ENCODE data around the gene TMEM107.

The TMEM107 gene

GRCh38 chr17:8137645-8138373, 38.4 kb downstream of the TMEM107 start:
- Histone ChIP-seq H3K27me3 (ENCODE audit: low read depth, low read length) (no peaks in the 10 kb centered on the region), H3K27ac (ENCODE audit: low read length) (peak overlapping the region; percentile 80), H3K36me3 (ENCODE audit: control insufficient read depth in 1 of 2, insufficient read depth in 2 of 2, low read length in 2 of 2) (peaks cover 32 to 35% of the 10 kb centered on the region in 2 donors), H3K4me1 (ENCODE audit: control insufficient read depth in 1 of 2, insufficient read depth in 2 of 2, low read length in 2 of 2) (peaks cover 0 to 22% of the 10 kb centered on the region in 2 donors), H3K9me3 (ENCODE audit: control insufficient read depth in 1 of 2, low read length in 2 of 2) (no peaks in the 10 kb centered on the region), H3K4me3 (ENCODE audit: low read depth in 1 of 2, low read length in 2 of 2) (peak overlapping the region; percentile 30 to 43)

- no peak overlapping the region for H3K4me3 ChIP-seq (ENCODE audit: low read depth in 1 of 2, low read length in 2 of 2)
- no peak overlapping the region for H3K27ac ChIP-seq (ENCODE audit: low read length)
- peaks cover 0 to 7% of the 10 kb centered on the region in 2 donors for H3K4me1 ChIP-seq (ENCODE audit: control insufficient read depth in 1 of 2, insufficient read depth in 2 of 2, low read length in 2 of 2)
- no peaks in the 10 kb centered on the region for H3K9me3 ChIP-seq (ENCODE audit: control insufficient read depth in 1 of 2, low read length in 2 of 2)
- no peaks in the 10 kb centered on the region for H3K27me3 ChIP-seq (ENCODE audit: low read depth, low read length)
- H3K36me3 ChIP-seq (ENCODE audit: control insufficient read depth in 1 of 2, insufficient read depth in 2 of 2, low read length in 2 of 2): no peaks in the 10 kb centered on the region
Measured at GRCh38 chr17:8133941-8134340, 42.2 kb downstream of the TMEM107 start.

GRCh38 chr17:8133399-8133798, 42.8 kb downstream of the TMEM107 start:
- peaks cover 0 to 7% of the 10 kb centered on the region in 2 donors for H3K4me1 ChIP-seq (ENCODE audit: control insufficient read depth in 1 of 2, insufficient read depth in 2 of 2, low read length in 2 of 2)
- no peak overlapping the region for H3K4me3 ChIP-seq (ENCODE audit: low read depth in 1 of 2, low read length in 2 of 2)
- no peaks in the 10 kb centered on the region for H3K9me3 ChIP-seq (ENCODE audit: control insufficient read depth in 1 of 2, low read length in 2 of 2)
- H3K27me3 ChIP-seq (ENCODE audit: low read depth, low read length): no peaks in the 10 kb centered on the region
- no peaks in the 10 kb centered on the region for H3K36me3 ChIP-seq (ENCODE audit: control insufficient read depth in 1 of 2, insufficient read depth in 2 of 2, low read length in 2 of 2)
- no peak overlapping the region for H3K27ac ChIP-seq (ENCODE audit: low read length)

GRCh38 chr17:8131844-8132441, 44.2 kb downstream of the TMEM107 start:
- no peak overlapping the region for H3K4me3 ChIP-seq (ENCODE audit: low read depth in 1 of 2, low read length in 2 of 2)
- peaks cover 3% of the 10 kb centered on the region for H3K27me3 ChIP-seq (ENCODE audit: low read depth, low read length)
- no peaks in the 10 kb centered on the region for H3K36me3 ChIP-seq (ENCODE audit: control insufficient read depth in 1 of 2, insufficient read depth in 2 of 2, low read length in 2 of 2)

GRCh38 chr17:8128125-8128784, 47.9 kb downstream of the TMEM107 start:
- H3K9me3 ChIP-seq (ENCODE audit: control insufficient read depth in 1 of 2, low read length in 2 of 2): no peaks in the 10 kb centered on the region
- H3K27me3 ChIP-seq (ENCODE audit: low read depth, low read length): peaks cover 22% of the 10 kb centered on the region
- H3K27ac ChIP-seq (ENCODE audit: low read length): no peak overlapping the region
- H3K36me3 ChIP-seq (ENCODE audit: control insufficient read depth in 1 of 2, insufficient read depth in 2 of 2, low read length in 2 of 2): no peaks in the 10 kb centered on the region
- H3K4me1 ChIP-seq (ENCODE audit: control insufficient read depth in 1 of 2, insufficient read depth in 2 of 2, low read length in 2 of 2): peaks cover 13 to 36% of the 10 kb centered on the region in 2 donors
- no peak overlapping the region for H3K4me3 ChIP-seq (ENCODE audit: low read depth in 1 of 2, low read length in 2 of 2)

More at GRCh38 chr17:8131844-8132441, 44.2 kb downstream of the TMEM107 start:
- Histone ChIP-seq H3K4me1 (ENCODE audit: control insufficient read depth in 1 of 2, insufficient read depth in 2 of 2, low read length in 2 of 2) (peaks cover 0 to 4% of the 10 kb centered on the region in 2 donors), H3K9me3 (ENCODE audit: control insufficient read depth in 1 of 2, low read length in 2 of 2) (no peaks in the 10 kb centered on the region), H3K27ac (ENCODE audit: low read length) (no peak overlapping the region)

GRCh38 chr17:8126491-8127066, 49.6 kb downstream of the TMEM107 start:
- H3K27ac ChIP-seq (ENCODE audit: low read length): no peak overlapping the region
- peaks cover 13 to 52% of the 10 kb centered on the region in 2 donors for H3K4me1 ChIP-seq (ENCODE audit: control insufficient read depth in 1 of 2, insufficient read depth in 2 of 2, low read length in 2 of 2)

GRCh38 chr17:8125947-8126490, 50.2 kb downstream of the TMEM107 start:
- Histone ChIP-seq H3K27ac (ENCODE audit: low read length) (no peak overlapping the region), H3K4me3 (ENCODE audit: low read depth in 1 of 2, low read length in 2 of 2) (peak overlapping the region; percentile 72 to 81), H3K36me3 (ENCODE audit: control insufficient read depth in 1 of 2, insufficient read depth in 2 of 2, low read length in 2 of 2) (no peaks in the 10 kb centered on the region), H3K9me3 (ENCODE audit: control insufficient read depth in 1 of 2, low read length in 2 of 2) (no peaks in the 10 kb centered on the region), H3K27me3 (ENCODE audit: low read depth, low read length) (peaks cover 31% of the 10 kb centered on the region), H3K4me1 (ENCODE audit: control insufficient read depth in 1 of 2, insufficient read depth in 2 of 2, low read length in 2 of 2) (peaks cover 13 to 58% of the 10 kb centered on the region in 2 donors)

More at GRCh38 chr17:8126491-8127066, 49.6 kb downstream of the TMEM107 start:
- Histone ChIP-seq H3K27me3 (ENCODE audit: low read depth, low read length) (peaks cover 31% of the 10 kb centered on the region), H3K36me3 (ENCODE audit: control insufficient read depth in 1 of 2, insufficient read depth in 2 of 2, low read length in 2 of 2) (no peaks in the 10 kb centered on the region), H3K9me3 (ENCODE audit: control insufficient read depth in 1 of 2, low read length in 2 of 2) (no peaks in the 10 kb centered on the region), H3K4me3 (ENCODE audit: low read depth in 1 of 2, low read length in 2 of 2) (peak overlapping the region; percentile 72 to 81)

- H3K27me3 ChIP-seq (ENCODE audit: low read depth, low read length): peaks cover 31% of the 10 kb centered on the region
- H3K4me1 ChIP-seq (ENCODE audit: control insufficient read depth in 1 of 2, insufficient read depth in 2 of 2, low read length in 2 of 2): peaks cover 14 to 63% of the 10 kb centered on the region in 2 donors
- no peaks in the 10 kb centered on the region for H3K9me3 ChIP-seq (ENCODE audit: control insufficient read depth in 1 of 2, low read length in 2 of 2)
- H3K36me3 ChIP-seq (ENCODE audit: control insufficient read depth in 1 of 2, insufficient read depth in 2 of 2, low read length in 2 of 2): no peaks in the 10 kb centered on the region
- peak overlapping the region; percentile 72 to 81 for H3K4me3 ChIP-seq (ENCODE audit: low read depth in 1 of 2, low read length in 2 of 2)
- H3K27ac ChIP-seq (ENCODE audit: low read length): no peak overlapping the region
Measured at GRCh38 chr17:8125154-8125946, 50.8 kb downstream of the TMEM107 start.

GRCh38 chr17:8124350-8125153, 51.6 kb downstream of the TMEM107 start:
- Histone ChIP-seq H3K9me3 (ENCODE audit: control insufficient read depth in 1 of 2, low read length in 2 of 2) (no peaks in the 10 kb centered on the region), H3K4me1 (ENCODE audit: control insufficient read depth in 1 of 2, insufficient read depth in 2 of 2, low read length in 2 of 2) (peaks cover 21 to 63% of the 10 kb centered on the region in 2 donors), H3K27ac (ENCODE audit: low read length) (no peak overlapping the region), H3K27me3 (ENCODE audit: low read depth, low read length) (peaks cover 31% of the 10 kb centered on the region), H3K4me3 (ENCODE audit: low read depth in 1 of 2, low read length in 2 of 2) (peak overlapping the region; percentile 73 to 81), H3K36me3 (ENCODE audit: control insufficient read depth in 1 of 2, insufficient read depth in 2 of 2, low read length in 2 of 2) (no peaks in the 10 kb centered on the region)
